Choroid plexus epithelial cell (primary cell): ENCODE measurements around the gene ZNF236.
A peak's percentile ranks its signal among the peaks of the same experiment; 100 is the strongest.

ENCODE experiments used
- DNase-seq: peaks from one replicate; pipeline ENCODE4 v3.0.0-alpha.2; 2010; ENCODE audit warnings: low read depth
- H3K4me3 ChIP-seq: 2 replicates; pipeline ENCODE4 v1.5.1; 2011; ENCODE audit warnings: low read depth, mild to moderate bottlenecking, control low read depth, low read length, moderate library complexity
- CTCF ChIP-seq: conservative IDR thresholded peaks from 2 replicates; pipeline ENCODE4 v1.5.1; 2011; ENCODE audit warnings: low read depth, mild to moderate bottlenecking, control low read depth, inconsistent platforms, low read length, moderate library complexity

The ZNF236 gene

GRCh38 chr18:76791642-76792041 lies 30.7 kb upstream of the ZNF236 start:
- no peak for DNase-seq
- TF ChIP-seq CTCF = no peak
- no peak overlapping the region for H3K4me3 ChIP-seq

- TF ChIP-seq CTCF = no peak
- no peak overlapping the region for H3K4me3 ChIP-seq
- no peak for DNase-seq
Observed at GRCh38 chr18:76794326-76794725, 28.0 kb upstream of the ZNF236 start.

- H3K4me3 ChIP-seq = peak overlapping the region; percentile 49
- TF ChIP-seq CTCF = peak; percentile 65
- DNase-seq = peak; percentile 56
Observed at GRCh38 chr18:76801567-76802505, 20.5 kb upstream of the ZNF236 start.

GRCh38 chr18:76803413-76803812 lies 18.9 kb upstream of the ZNF236 start:
- DNase-seq = no peak
- no peak for TF ChIP-seq CTCF
- H3K4me3 ChIP-seq = peak overlapping the region; percentile 5

- TF ChIP-seq CTCF = peak; percentile 95
- peak overlapping the region; percentile 5 for H3K4me3 ChIP-seq
- DNase-seq = peak; percentile 68
Observed at GRCh38 chr18:76803814-76804213, 18.5 kb upstream of the ZNF236 start.

- H3K4me3 ChIP-seq = no peak overlapping the region
- peak; percentile 51 for TF ChIP-seq CTCF
- DNase-seq = peak; percentile 59
Observed at GRCh38 chr18:76805221-76805620, 17.1 kb upstream of the ZNF236 start.

GRCh38 chr18:76806301-76806700 lies 16.1 kb upstream of the ZNF236 start:
- no peak overlapping the region for H3K4me3 ChIP-seq
- no peak for TF ChIP-seq CTCF
- DNase-seq = no peak
